Measurements from ENCODE around the gene SERPINB1.
A peak's percentile ranks its signal among the peaks of the same experiment; 100 is the strongest.
"Not testable (repeated sequence)": the region's sequence is repeated elsewhere in the genome, so short reads cannot be mapped to it uniquely, and the experiment has no call there.

Gene SERPINB1

GRCh38 chr6:2865694-2866151 lies 24.1 kb upstream of the SERPINB1 start:
- no peak for DNase-seq

- DNase-seq = no peak
Measured at GRCh38 chr6:2865270-2865669, 23.6 kb upstream of the SERPINB1 start.

- DNase-seq = no peak
Measured at GRCh38 chr6:2863901-2864300, 22.2 kb upstream of the SERPINB1 start.

- no peak for DNase-seq
Measured at GRCh38 chr6:2862712-2863181, 21.1 kb upstream of the SERPINB1 start.

- no peak for DNase-seq
Measured at GRCh38 chr6:2861822-2862164, 20.1 kb upstream of the SERPINB1 start.

GRCh38 chr6:2861060-2861821 lies 19.6 kb upstream of the SERPINB1 start:
- no peak for DNase-seq

- DNase-seq = not testable (repeated sequence)
Measured at GRCh38 chr6:2860706-2861059, 19.0 kb upstream of the SERPINB1 start.

GRCh38 chr6:2859798-2860705 lies 18.4 kb upstream of the SERPINB1 start:
- DNase-seq = not testable (repeated sequence)

GRCh38 chr6:2859185-2859700 lies 17.6 kb upstream of the SERPINB1 start:
- no peak for DNase-seq

GRCh38 chr6:2857580-2858337 lies 16.1 kb upstream of the SERPINB1 start:
- peak; percentile 95 for DNase-seq

- no peak for DNase-seq
Measured at GRCh38 chr6:2857185-2857579, 15.5 kb upstream of the SERPINB1 start.

- DNase-seq = no peak
Measured at GRCh38 chr6:2855061-2855519, 13.4 kb upstream of the SERPINB1 start.

- DNase-seq = no peak
Measured at GRCh38 chr6:2854396-2854982, 12.8 kb upstream of the SERPINB1 start.

GRCh38 chr6:2853769-2854395 lies 12.2 kb upstream of the SERPINB1 start:
- DNase-seq = peak; percentile 51

- DNase-seq = not testable (repeated sequence)
Measured at GRCh38 chr6:2853378-2853768, 11.7 kb upstream of the SERPINB1 start.

- no peak for DNase-seq
Measured at GRCh38 chr6:2852921-2853322, 11.3 kb upstream of the SERPINB1 start.

- DNase-seq = no peak
Measured at GRCh38 chr6:2852514-2852855, 10.8 kb upstream of the SERPINB1 start.

- no peak for DNase-seq
Measured at GRCh38 chr6:2851727-2852513, 10.3 kb upstream of the SERPINB1 start.

GRCh38 chr6:2850538-2851113 lies 9.0 kb upstream of the SERPINB1 start:
- DNase-seq = no peak

- no peak for DNase-seq
Measured at GRCh38 chr6:2848851-2849250, 7.2 kb upstream of the SERPINB1 start.

GRCh38 chr6:2845880-2846208 lies 4.2 kb upstream of the SERPINB1 start:
- peak; percentile 52 for DNase-seq

Data from OCI-M1 (cell line).